Measurements from ENCODE around the gene RPS21.

RPS21 gene

GRCh38 chr20:62433658-62434497 is 47.0 kb downstream of the RPS21 start:
- FAIRE-seq (no peak), DNase-seq (ENCODE audit: extremely low spot score, insufficient read length, low read depth) (no peak)

DNA sequence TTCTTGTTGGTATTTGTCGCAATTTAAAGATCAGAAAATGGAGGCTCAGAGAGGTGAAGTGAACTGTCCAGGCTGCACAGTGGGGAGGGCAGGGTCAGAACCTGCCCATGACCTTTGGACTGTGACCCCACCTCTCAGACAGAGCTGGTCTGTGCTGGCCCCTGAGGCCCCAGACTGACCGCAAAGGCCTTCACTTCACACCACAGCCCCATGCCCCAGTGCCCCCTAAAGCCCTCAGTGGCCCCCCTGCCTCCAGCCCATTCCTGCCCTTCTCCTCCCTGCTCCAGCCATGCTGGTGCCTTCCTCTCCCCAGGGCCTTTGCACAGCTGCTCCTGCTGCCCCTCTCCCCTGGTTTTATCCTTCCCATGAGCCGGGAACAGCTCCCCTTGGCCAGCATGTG is 49.8 kb downstream of the RPS21 start:
- FAIRE-seq (no peak), DNase-seq (ENCODE audit: extremely low spot score, insufficient read length, low read depth) (no peak)

GRCh38 chr20:62437496-62437895 is 50.6 kb downstream of the RPS21 start:
- DNase-seq (ENCODE audit: extremely low spot score, insufficient read length, low read depth) (no peak), FAIRE-seq (no peak)

GRCh38 chr20:62437927-62438326 is 51.0 kb downstream of the RPS21 start:
- FAIRE-seq (no peak), DNase-seq (ENCODE audit: extremely low spot score, insufficient read length, low read depth) (no peak)

All from GM18507 (cell line).